HepG2 (cell line): ENCODE results near the gene PPFIA3. TPM values are rescaled to one million over a fixed set of nuclear protein-coding genes. Genes with fewer than 3 reads are reported as not detected.

Experiments
- ASH2L ChIP-seq: fragments of 300-600, 200-600 bp; sonication (generic); IDR thresholded peaks from 2 replicates; pipeline ENCODE4 v1.7.0; 2017; ENCODE audit warnings: low read depth, mild to moderate bottlenecking, moderate library complexity, mixed read lengths, low read length; ENCODE audit not compliant: insufficient read length
- HMG20B ChIP-seq: conservative IDR thresholded peaks from 2 replicates; pipeline ENCODE4 v1.6.1; 2016; ENCODE audit warnings: missing genetic modification reagents, missing compliant biosample characterization
- MED8 ChIP-seq: sonication (generic); formaldehyde crosslinking; IDR thresholded peaks from 2 replicates; pipeline ENCODE4 v1.8.1; 2023; ENCODE audit warnings: mild to moderate bottlenecking, missing genetic modification reagents; ENCODE audit not compliant: insufficient replicate concordance
- RBAK ChIP-seq: sonication (generic); formaldehyde crosslinking; IDR thresholded peaks from 2 replicates; pipeline ENCODE4 v1.5.1; 2020; ENCODE audit warnings: mild to moderate bottlenecking, missing genetic modification reagents
- ZFYVE20 ChIP-seq: sonication (generic); formaldehyde crosslinking; IDR thresholded peaks from 2 replicates; pipeline ENCODE4 v1.8.0; 2023; ENCODE audit warnings: low read depth, mild to moderate bottlenecking, moderate library complexity, missing genetic modification reagents, borderline replicate concordance
- ZNF629 ChIP-seq: sonication (generic); formaldehyde crosslinking; conservative IDR thresholded peaks from 2 replicates; pipeline ENCODE4 v1.5.0; 2020; ENCODE audit warnings: missing genetic modification reagents
- polyA plus RNA-seq, 8 experiments: library from polyadenylated mRNA; depleted of rRNA in 3 of 8; stranded (reverse) in 7 of 8; unstranded in 1 of 8; fragments of >200 nt; fragmentation: Illumina TruSeq in 4 of 8; extraction: Trizol in 4 of 8; gene quantifications; 2 replicates each; pipeline versions ENCODE4 v1.2.1 to v1.2.3, GENCODE V29; 2011 to 2016; ENCODE audit warnings: low read depth in 4 of 8, missing spikeins in 1 of 8, mixed read lengths in 1 of 8; ENCODE audit not compliant: insufficient read depth in 1 of 8
- total RNA-seq, 5 experiments: library from RNA; depleted of rRNA; stranded (reverse); fragments of >200 nt; fragmentation: Illumina TruSeq; extraction: Trizol; gene quantifications; 2 replicates each; pipeline ENCODE4 v1.2.3, GENCODE V29; 2016; ENCODE audit warnings: low read depth in 1 of 5
- TF ChIP-seq, protein P1 (sequence below): sonication (generic); formaldehyde crosslinking; IDR thresholded peaks from 2 replicates; pipeline ENCODE4 v1.8.0; 2022; ENCODE audit warnings: missing genetic modification reagents, mild to moderate bottlenecking, moderate library complexity, borderline replicate concordance
- TF ChIP-seq, protein P2 (sequence below): sonication (generic); formaldehyde crosslinking; IDR thresholded peaks from 2 replicates; pipeline ENCODE4 v1.4.0; 2020; ENCODE audit warnings: mild to moderate bottlenecking, missing genetic modification reagents
- TF ChIP-seq, protein P3 (sequence below): sonication (generic); formaldehyde crosslinking; IDR thresholded peaks from 2 replicates; pipeline ENCODE4 v1.8.0; 2022; ENCODE audit warnings: mild to moderate bottlenecking, missing genetic modification reagents, moderate library complexity
- TF ChIP-seq, protein P4 (sequence below): fragments of 450-650 bp; IDR thresholded peaks from 2 replicates; pipeline ENCODE4 v1.6.1; 2016
- TF ChIP-seq, protein P5 (sequence below): sonication (generic); formaldehyde crosslinking; IDR thresholded peaks from 2 replicates; pipeline ENCODE4 v1.5.1; 2020; ENCODE audit warnings: mild to moderate bottlenecking, missing genetic modification reagents, borderline replicate concordance
- TF ChIP-seq, protein P6 (sequence below): sonication (generic); formaldehyde crosslinking; IDR thresholded peaks from 2 replicates; pipeline ENCODE4 v1.5.0; 2020; ENCODE audit warnings: missing genetic modification reagents

PPFIA3 gene
- total and polyA plus RNA-seq, 2 of the 13 experiments (the other 11 are each of a cell fraction or from before 2014, with no cell fraction given): 6.7 to 8.6 TPM

DNA sequence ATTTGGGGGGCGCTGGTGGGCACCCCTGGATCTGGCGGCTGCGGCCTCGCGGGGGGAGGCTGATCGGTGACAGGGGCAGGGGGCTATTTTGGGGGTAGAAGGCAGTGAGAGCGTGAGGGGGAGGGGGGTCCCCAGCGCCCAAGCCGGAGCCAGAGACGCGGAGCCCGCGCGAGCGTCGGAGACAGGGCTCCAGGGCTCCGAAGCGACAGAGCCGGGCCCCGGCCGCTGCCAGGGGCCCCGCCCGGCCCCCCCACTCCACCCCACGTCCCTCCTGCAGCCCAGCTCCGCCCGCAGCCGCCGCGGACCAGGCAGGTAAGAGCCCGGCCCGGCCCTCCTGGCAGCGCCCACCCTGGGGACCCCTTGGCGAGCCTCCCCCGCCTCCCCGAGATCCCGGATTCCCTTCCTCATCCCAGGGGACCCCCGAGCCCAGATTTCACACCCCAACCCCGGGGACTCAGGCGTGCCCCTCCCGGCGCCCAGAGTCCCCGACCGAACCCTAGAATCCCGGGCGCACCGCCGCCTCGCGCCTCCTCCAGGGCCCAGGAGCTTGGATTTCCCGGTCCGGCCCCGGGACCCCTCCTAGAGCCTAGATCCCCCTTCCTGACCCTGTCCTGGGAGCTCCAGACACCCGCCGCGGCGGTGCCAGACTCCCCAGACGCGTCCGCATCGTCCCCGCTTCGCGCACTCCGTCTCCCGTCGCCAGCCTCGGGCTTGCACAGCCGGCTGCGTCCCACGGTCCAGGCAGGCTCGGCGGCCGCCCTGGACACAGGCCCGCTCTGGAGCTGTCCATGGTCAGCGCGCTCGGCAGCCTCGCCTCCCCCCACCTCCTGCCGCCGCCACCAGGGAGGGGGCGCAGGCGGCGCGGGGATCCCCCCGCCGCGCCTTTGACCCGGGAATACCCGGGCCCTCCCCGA lies at the start of gene PPFIA3 (continued):
- TF ChIP-seq, protein P1, sequence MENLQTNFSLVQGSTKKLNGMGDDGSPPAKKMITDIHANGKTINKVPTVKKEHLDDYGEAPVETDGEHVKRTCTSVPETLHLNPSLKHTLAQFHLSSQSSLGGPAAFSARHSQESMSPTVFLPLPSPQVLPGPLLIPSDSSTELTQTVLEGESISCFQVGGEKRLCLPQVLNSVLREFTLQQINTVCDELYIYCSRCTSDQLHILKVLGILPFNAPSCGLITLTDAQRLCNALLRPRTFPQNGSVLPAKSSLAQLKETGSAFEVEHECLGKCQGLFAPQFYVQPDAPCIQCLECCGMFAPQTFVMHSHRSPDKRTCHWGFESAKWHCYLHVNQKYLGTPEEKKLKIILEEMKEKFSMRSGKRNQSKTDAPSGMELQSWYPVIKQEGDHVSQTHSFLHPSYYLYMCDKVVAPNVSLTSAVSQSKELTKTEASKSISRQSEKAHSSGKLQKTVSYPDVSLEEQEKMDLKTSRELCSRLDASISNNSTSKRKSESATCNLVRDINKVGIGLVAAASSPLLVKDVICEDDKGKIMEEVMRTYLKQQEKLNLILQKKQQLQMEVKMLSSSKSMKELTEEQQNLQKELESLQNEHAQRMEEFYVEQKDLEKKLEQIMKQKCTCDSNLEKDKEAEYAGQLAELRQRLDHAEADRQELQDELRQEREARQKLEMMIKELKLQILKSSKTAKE: peak; percentile 26; the same call in 1 of the 2 replicates
- TF ChIP-seq, protein P2, sequence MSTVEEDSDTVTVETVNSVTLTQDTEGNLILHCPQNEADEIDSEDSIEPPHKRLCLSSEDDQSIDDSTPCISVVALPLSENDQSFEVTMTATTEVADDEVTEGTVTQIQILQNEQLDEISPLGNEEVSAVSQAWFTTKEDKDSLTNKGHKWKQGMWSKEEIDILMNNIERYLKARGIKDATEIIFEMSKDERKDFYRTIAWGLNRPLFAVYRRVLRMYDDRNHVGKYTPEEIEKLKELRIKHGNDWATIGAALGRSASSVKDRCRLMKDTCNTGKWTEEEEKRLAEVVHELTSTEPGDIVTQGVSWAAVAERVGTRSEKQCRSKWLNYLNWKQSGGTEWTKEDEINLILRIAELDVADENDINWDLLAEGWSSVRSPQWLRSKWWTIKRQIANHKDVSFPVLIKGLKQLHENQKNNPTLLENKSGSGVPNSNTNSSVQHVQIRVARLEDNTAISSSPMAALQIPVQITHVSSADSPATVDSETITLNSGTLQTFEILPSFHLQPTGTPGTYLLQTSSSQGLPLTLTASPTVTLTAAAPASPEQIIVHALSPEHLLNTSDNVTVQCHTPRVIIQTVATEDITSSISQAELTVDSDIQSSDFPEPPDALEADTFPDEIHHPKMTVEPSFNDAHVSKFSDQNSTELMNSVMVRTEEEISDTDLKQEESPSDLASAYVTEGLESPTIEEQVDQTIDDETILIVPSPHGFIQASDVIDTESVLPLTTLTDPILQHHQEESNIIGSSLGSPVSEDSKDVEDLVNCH (CRISPR knock-in tag): no peak
- TF ChIP-seq HMG20B (CRISPR knock-in tag) (0 out of 2 replicates have a peak, but pooled peaks have one; percentile 39), ASH2L (no peak), ZNF629 (CRISPR knock-in tag) (0 out of 2 replicates have a peak, but pooled peaks have one; percentile 27), ZFYVE20 (CRISPR knock-in tag) (0 out of 2 replicates have a peak, but pooled peaks have one; percentile 81), MED8 (no peak), RBAK (no peak)
- TF ChIP-seq, protein P3, sequence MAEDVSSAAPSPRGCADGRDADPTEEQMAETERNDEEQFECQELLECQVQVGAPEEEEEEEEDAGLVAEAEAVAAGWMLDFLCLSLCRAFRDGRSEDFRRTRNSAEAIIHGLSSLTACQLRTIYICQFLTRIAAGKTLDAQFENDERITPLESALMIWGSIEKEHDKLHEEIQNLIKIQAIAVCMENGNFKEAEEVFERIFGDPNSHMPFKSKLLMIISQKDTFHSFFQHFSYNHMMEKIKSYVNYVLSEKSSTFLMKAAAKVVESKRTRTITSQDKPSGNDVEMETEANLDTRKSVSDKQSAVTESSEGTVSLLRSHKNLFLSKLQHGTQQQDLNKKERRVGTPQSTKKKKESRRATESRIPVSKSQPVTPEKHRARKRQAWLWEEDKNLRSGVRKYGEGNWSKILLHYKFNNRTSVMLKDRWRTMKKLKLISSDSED (CRISPR knock-in tag): 0 out of 2 replicates have a peak, but pooled peaks have one; percentile 13
- TF ChIP-seq, protein P4, sequence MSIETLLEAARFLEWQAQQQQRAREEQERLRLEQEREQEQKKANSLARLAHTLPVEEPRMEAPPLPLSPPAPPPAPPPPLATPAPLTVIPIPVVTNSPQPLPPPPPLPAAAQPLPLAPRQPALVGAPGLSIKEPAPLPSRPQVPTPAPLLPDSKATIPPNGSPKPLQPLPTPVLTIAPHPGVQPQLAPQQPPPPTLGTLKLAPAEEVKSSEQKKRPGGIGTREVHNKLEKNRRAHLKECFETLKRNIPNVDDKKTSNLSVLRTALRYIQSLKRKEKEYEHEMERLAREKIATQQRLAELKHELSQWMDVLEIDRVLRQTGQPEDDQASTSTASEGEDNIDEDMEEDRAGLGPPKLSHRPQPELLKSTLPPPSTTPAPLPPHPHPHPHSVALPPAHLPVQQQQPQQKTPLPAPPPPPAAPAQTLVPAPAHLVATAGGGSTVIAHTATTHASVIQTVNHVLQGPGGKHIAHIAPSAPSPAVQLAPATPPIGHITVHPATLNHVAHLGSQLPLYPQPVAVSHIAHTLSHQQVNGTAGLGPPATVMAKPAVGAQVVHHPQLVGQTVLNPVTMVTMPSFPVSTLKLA: no peak
- TF ChIP-seq, protein P5, sequence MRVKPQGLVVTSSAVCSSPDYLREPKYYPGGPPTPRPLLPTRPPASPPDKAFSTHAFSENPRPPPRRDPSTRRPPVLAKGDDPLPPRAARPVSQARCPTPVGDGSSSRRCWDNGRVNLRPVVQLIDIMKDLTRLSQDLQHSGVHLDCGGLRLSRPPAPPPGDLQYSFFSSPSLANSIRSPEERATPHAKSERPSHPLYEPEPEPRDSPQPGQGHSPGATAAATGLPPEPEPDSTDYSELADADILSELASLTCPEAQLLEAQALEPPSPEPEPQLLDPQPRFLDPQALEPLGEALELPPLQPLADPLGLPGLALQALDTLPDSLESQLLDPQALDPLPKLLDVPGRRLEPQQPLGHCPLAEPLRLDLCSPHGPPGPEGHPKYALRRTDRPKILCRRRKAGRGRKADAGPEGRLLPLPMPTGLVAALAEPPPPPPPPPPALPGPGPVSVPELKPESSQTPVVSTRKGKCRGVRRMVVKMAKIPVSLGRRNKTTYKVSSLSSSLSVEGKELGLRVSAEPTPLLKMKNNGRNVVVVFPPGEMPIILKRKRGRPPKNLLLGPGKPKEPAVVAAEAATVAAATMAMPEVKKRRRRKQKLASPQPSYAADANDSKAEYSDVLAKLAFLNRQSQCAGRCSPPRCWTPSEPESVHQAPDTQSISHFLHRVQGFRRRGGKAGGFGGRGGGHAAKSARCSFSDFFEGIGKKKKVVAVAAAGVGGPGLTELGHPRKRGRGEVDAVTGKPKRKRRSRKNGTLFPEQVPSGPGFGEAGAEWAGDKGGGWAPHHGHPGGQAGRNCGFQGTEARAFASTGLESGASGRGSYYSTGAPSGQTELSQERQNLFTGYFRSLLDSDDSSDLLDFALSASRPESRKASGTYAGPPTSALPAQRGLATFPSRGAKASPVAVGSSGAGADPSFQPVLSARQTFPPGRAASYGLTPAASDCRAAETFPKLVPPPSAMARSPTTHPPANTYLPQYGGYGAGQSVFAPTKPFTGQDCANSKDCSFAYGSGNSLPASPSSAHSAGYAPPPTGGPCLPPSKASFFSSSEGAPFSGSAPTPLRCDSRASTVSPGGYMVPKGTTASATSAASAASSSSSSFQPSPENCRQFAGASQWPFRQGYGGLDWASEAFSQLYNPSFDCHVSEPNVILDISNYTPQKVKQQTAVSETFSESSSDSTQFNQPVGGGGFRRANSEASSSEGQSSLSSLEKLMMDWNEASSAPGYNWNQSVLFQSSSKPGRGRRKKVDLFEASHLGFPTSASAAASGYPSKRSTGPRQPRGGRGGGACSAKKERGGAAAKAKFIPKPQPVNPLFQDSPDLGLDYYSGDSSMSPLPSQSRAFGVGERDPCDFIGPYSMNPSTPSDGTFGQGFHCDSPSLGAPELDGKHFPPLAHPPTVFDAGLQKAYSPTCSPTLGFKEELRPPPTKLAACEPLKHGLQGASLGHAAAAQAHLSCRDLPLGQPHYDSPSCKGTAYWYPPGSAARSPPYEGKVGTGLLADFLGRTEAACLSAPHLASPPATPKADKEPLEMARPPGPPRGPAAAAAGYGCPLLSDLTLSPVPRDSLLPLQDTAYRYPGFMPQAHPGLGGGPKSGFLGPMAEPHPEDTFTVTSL (CRISPR knock-in tag): no peak
- TF ChIP-seq, protein P6, sequence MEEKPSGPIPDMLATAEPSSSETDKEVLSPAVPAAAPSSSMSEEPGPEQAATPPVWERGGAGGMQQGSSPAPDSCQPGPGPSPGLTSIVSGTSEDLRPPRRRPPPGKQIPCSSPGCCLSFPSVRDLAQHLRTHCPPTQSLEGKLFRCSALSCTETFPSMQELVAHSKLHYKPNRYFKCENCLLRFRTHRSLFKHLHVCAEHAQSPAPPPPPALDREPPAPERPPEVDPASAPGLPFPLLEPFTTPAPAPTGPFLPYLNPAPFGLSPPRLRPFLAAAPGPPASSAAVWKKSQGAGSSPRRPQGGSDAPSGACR (CRISPR knock-in tag): 0 out of 2 replicates have a peak, but pooled peaks have one; percentile 35
